RPMI8226 (cell line): Measurements from ENCODE around the gene PIK3CA.
A peak's percentile ranks its signal among the peaks of the same experiment; 100 is the strongest.
"Not testable (repeated sequence)": the region's sequence is repeated elsewhere in the genome, so short reads cannot be mapped to it uniquely, and the experiment has no call there.

Source experiments
- DNase-seq: peaks from one replicate; pipeline ENCODE4 v3.0.0-alpha.2; 2015

Gene PIK3CA

DNA sequence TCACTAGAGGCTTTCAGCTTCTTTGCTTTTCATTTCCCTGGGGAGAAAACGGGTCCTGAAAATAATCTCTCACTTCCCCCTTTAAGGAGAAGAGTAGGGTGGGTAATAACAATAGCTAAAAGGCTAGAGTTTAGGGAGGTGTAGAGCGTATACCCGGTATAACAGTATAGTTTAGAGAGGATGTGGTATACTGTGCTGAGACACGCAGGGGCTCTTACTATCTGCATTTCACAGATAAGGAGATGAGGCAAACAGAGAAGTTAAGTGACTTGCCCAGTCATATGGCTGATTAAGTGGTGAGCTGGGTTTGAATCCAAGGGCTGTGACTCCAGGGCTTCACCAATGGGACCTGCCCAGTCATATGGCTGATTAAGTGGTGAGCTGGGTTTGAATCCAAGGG is 117.7 kb downstream of the PIK3CA start:
- DNase-seq = no peak

DNA sequence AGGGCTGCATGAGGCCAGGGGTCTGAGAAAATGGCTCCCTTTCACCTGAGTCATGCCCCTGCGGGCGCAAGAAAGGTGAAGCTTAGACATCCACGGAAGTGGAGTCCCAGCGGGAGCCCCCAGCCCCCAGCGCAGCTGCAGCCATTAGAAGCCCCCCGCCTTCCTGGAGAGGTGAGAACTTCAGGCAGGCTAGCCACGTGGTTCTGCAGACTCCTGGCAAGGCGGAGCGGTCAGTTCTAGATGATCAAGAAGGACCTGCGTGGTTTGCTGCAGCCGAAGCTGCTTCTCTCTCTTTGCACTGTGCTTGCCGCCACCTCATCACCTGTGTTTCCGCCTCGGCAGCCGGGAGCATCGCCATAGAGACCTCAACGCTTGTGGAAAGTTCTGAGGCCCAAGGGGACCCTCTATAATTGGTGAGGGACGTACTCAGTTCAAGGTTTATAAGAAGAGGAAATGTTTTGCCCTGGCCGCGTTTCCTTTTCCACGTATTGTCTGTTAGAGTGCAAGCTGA is 118.6 kb downstream of the PIK3CA start:
- DNase-seq = peak; percentile 30

DNA sequence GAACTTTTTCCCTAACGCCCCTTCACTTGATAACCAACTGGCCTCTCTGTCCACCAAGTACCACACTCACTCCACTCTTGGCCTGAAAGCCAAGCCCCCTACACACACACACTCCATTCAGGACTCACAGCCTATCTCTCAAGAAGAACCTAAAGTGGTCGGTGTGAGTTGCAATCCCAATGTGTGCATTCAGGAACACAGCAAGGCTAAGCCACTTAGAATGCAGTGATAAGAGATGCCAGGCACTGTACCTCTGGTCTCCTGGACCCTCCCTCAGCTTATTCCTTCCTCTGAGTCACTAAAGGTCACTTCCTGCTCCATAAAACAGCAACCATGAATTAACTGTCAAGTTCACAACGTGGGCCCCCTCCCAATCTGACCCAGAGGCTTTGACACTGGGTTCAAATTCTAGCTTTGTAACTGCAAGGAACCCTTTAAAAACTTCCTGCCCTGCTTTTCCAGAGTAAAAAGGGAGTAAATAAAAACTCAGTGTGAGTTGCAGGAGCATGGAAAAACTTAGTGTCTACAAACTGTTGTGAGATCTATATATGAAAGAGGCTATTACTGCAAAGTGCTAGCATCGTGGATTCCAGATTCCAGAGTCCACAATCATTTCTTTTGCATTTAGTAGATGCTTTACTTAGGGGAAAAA is 120.4 kb downstream of the PIK3CA start:
- DNase-seq = no peak

DNA sequence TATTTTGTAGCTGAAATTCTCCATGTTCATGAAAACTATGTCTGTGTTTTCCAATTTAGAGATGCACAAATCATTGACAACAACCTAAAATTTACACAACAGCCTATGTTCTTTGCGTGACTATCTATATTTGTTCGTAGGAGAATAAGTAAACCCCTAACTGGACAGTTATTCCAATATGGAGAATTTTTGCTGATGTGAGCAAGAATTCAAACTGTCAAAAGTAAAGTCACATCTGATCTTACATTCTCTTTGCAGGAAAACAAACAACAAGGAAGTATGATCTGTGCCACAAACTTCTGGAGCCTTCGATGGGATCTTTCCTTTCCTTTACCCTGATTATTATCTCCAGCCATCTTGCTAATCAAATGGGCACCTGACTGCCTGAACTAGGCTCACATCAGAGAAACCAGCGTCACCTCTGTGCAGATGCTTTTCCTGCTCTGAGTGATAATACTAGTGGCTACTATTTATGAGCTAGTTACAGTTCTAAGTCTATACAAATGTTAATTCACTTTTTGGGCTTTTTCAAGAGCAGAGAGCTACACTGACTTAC is 121.1 kb downstream of the PIK3CA start:
- DNase-seq = no peak

DNA sequence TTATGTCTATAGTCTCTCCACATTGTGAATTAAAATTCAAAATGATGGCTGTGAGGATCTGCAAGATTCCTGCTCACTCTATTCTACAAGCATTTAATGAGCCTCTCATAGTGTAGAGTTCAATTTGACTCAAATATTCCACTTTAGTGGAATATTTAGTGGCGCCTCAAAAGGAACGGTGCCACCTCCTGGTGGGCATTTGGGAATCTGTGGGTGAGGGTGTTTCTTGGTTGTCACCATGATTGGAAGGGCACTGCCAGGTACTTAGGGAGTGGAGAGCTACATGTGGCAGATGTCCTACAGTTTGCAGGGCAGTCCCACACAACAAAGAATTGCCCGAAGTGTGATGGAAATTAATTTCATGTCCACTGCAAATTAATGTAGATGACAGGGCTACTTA is 124.2 kb downstream of the PIK3CA start:
- DNase-seq = no peak

DNA sequence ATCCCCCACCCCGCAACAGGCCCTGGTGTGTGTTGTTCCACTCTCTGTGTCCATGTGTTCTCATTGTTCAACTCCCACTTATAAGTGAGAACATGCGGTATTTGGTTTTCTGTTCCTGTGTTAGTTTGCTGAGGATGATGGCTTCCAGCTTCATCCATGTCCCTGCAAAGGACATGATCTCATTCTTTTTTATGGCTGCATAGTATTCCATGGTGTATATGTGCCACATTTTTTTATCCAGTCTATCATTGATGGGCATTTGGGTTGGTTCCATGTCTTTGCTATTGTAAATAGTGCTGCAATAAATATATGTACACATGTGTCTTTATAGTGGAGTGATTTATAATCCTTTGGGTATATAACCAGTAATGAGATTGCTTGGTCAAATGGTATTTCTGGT is 126.3 kb downstream of the PIK3CA start:
- not testable (repeated sequence) for DNase-seq

DNA sequence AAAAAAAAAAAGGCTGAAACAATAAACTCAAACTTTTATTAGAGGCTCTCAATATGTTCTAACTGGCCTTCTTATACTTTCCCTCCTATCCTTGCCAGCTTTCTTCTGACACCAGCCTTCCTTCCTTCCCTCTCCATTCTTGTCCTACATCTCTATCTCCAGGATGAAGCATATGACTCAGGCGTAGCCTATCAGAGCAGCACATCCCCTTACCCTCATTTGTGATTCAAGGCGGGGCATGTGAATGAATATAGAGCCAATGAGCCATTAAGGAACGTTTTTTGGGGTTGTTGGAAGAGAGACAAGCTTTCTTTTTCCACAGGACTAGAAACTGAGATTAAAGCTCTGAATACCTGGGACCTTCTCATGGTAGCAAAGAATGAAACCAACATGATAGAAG is 127.8 kb downstream of the PIK3CA start:
- DNase-seq = no peak

DNA sequence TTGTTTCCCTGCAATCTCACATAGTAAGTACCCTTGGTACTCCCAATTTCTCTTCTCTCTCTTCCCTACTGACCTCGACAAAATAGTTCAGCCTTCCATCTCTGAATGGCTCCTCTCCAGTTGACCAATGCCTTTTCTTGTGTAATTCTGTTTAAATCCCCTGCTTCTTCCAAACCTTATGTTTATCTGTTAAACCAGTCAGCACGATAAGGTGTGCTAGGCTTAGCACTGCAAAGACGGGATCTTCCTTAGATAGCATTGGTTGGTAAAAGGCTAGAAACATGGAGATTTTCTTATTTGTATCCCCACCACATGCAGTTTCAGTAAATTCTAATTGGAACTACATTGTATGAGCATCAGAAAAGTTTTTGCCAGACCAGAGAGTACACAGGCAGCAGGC is 128.6 kb downstream of the PIK3CA start:
- no peak for DNase-seq

DNA sequence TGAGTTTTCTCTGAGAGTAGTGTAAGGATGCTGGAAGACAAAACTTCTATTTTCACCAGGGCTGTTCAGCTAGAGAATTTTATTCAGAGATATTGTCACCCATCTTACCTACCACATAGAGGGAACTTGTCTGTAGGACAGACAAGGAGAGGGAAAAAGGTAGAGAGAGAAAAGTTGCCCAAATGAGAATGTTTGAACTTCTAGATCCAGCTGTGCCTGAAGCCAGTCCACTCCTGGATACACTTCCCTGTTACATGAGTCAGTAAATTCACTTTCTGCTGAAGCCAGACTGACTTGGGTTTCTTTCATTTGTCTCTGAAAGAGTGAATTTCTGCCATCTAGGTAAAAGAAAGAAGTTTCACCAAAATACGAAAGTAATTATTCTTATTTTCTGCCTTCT is 130.0 kb downstream of the PIK3CA start:
- no peak for DNase-seq

DNA sequence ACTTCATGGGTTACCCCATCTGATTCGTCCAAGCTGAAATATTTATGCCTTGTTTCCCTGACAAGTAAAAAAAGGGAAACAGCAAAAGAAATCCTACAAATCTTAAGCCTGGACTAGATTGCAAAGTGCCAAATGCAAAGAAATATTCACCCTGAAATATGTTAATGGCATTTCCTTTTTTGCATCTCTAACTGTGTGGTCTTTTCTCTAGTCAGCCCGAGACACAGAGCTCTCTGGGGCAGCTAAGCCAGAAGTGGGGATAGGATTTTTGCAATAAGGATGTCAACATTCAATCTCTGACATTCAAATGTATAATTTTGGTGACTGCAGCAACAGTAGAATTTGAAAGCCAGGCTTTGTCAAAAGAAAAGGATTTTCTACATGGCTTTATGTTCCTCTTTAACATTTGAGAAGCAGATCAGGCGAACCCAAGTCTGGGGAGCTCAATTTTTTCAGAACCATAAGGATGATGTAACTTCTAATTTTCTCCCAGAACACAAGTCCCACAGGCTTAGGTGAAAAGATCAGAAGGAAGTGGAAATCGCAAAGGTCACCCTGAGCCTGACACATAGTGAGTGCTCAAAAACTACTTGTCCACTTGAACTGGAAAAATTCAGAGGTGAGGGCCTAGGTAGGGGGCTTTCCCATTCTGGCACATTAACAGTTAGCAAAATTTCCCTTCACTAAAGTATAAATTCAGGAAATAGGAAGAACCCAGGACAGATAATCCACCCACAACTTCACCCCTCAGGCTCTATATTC is 131.0 kb downstream of the PIK3CA start:
- DNase-seq = no peak

DNA sequence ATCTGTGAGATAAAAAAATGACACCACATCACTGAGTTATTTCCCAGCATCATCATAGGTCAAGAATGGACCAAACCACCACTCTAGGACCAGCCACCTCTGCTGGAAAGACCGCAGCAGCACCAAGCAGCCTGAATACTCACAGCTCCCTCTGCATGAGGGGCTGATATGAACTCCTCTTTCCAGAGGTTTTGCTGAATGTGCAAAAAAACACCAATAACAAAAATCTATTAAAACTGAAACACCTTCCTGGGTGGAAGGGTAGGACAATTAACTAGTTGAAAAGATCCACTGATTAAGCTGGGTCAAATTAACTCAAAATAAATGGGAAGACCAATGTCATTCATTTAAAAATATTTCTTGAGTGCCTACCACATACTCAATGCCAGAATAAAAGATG is 131.7 kb downstream of the PIK3CA start:
- no peak for DNase-seq

DNA sequence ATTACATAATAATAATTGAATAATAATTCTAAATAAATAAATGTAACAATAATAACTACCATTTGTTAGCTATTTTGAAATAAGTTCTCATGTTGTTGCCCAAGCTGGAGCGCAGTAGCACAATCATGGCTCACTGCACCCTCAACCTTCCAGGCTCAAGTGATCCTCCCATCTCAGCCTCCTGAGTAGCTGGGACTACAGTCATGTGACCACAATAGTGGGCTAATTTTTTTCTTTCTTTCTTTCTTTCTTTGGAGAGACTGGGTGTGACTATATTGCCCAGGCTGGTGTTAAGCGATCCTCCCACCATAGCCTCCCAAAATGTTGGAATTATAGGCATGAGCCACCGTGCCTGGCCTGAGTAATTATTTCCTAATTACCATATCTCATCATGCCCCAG is 133.7 kb downstream of the PIK3CA start:
- no peak for DNase-seq

DNA sequence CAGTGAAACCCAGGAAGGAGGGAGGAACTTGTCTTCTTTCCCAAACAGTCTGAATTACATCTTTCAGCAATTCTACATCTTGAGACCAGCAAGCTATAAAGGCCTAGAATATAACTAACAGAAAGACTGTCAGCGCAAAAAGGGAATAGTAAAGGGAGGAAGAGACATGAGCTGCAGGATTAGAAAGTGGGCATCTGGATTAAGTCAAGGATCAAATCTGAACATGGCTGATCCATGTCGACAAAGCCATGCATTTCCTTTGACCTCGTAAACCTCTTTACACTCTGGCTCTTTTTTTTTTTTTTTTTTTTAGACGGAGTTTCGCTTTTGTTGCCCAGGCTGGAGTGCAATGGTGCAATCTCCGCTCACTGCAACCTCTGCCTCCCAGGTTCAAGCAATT is 138.2 kb downstream of the PIK3CA start:
- DNase-seq = no peak

DNA sequence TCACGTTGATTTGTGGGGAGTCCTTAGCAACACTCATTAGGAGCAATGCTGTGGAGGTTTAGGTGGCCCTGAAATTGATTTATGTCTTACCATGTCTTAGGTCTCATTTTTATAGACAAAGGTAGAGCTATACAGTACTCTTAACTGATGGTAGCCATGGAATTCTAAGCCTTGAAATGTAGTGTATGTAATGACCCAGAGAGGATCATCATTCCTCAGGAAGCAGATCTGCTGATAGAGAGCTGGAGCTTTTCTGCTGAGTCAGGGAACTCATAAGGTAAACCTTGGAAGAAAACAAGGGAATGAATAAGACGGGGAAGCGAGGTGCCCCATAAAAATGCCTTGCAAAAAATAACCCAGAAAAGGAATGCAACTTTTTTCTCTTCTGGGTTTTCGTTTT is 140.7 kb downstream of the PIK3CA start:
- DNase-seq = no peak

DNA sequence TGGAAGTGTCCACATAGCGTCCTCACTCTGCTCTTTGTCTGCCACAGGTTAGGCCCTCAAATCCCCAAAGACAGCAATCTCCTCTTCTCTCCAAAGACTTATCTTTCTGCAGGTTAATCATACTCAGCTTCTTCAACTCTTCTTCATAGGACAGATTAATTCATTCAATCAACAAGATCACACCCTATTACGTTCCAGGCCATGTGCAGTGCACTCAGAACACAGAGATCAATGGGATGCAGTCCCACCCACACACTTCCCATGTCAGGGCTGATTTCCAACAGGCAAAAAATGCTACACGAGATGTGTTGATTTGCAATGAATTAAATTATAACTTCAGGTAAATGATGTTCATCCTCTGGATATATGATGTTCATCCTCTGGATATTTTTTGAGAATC is 141.1 kb downstream of the PIK3CA start:
- no peak for DNase-seq
